Measurements from ENCODE around the gene FRMD4B. TPM values are rescaled to one million over a fixed set of nuclear protein-coding genes. Genes with fewer than 3 reads are reported as not detected.

The FRMD4B gene
- total RNA-seq, 2 experiments from 2014 or later, result not detected

DNA sequence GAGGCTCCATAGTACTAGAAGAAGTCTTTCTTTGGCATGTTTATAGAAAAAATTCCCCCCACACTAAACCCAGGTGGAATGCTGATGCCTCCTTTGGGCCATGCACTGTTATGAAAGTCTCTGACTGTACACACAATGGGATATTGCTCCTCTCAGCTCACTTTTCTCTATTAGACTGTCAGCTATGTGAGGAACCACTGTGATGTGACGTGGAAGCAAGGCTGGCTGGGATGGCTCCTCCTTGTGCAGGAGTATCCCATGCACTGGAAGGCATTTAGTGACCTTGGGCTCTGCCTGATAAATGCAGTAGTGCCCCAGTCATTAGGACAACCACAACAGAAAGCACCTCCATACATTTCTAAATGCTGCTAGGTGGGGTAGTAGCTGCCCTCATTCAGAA is 5.7 kb upstream of the FRMD4B start:
- no peak overlapping the region for H3K27ac ChIP-seq (ENCODE audit: low read depth, low read length, poor library complexity, severe bottlenecking)
- POLR2A ChIA-PET, result no interaction called here
- TF ChIP-seq EZH2phosphoT487 (IDR thresholded peaks at IDR 0.05; ENCODE audit: borderline replicate concordance, low read depth, low read length), result no peak
- TF ChIP-seq, protein P1, sequence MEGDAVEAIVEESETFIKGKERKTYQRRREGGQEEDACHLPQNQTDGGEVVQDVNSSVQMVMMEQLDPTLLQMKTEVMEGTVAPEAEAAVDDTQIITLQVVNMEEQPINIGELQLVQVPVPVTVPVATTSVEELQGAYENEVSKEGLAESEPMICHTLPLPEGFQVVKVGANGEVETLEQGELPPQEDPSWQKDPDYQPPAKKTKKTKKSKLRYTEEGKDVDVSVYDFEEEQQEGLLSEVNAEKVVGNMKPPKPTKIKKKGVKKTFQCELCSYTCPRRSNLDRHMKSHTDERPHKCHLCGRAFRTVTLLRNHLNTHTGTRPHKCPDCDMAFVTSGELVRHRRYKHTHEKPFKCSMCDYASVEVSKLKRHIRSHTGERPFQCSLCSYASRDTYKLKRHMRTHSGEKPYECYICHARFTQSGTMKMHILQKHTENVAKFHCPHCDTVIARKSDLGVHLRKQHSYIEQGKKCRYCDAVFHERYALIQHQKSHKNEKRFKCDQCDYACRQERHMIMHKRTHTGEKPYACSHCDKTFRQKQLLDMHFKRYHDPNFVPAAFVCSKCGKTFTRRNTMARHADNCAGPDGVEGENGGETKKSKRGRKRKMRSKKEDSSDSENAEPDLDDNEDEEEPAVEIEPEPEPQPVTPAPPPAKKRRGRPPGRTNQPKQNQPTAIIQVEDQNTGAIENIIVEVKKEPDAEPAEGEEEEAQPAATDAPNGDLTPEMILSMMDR (conservative IDR thresholded peaks at IDR 0.05; ENCODE audit: low read length), result no peak
- BruUV-seq (replicated peaks), result no TSS peak
- no peak for DNase-seq (ENCODE audit: low spot score)
- H3K9me3 ChIP-seq (ENCODE audit: low read length), result no peaks in the 10 kb centered on the region
- no peaks in the 10 kb centered on the region for H3K9me2 ChIP-seq (ENCODE audit: insufficient read depth, low read length)
- intact Hi-C loops (cut with micrococcal nuclease; ENCODE audit: unreplicated experiment), result no loop called here
- H3K4me3 ChIP-seq (ENCODE audit: low read depth, low read length, poor library complexity, severe bottlenecking), result no peak overlapping the region
- H4K20me1 ChIP-seq (ENCODE audit: insufficient read depth, low read length), result no peaks in the 10 kb centered on the region
- no peaks in the 10 kb centered on the region for H3K36me3 ChIP-seq (ENCODE audit: insufficient read depth, low read length)
- H2AFZ ChIP-seq (ENCODE audit: low read length), result no peak overlapping the region
- H3K4me2 ChIP-seq (ENCODE audit: low read length), result no peak overlapping the region
- no peaks in the 10 kb centered on the region for H3K79me2 ChIP-seq (ENCODE audit: insufficient read depth, low read depth, low read length)
- H3K4me1 ChIP-seq (ENCODE audit: insufficient read depth, low read length, poor library complexity, severe bottlenecking), result no peaks in the 10 kb centered on the region
- CTCF ChIA-PET (ENCODE audit: unreplicated experiment), result no interaction called here

DNA sequence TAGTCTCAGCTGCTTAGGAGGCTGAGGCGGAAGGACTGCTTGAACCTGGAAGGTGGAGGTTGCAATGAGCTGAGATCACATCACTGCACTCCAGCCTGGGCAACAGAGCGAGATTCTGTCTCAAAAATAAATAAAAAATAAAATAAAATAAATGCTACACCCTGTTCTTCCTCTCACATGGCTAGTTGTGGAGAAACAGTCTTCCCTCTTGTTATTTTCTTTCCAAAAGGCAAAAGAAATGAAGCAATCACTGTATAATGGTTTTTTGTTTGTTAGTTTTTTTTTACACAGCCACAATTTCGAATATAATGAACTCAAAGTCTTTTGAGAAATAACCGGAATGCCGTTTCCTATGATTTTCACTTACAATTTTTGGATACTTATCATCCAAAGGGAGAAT is 4.9 kb upstream of the FRMD4B start:
- intact Hi-C loops (cut with micrococcal nuclease; ENCODE audit: unreplicated experiment), result no loop called here
- no peaks in the 10 kb centered on the region for H4K20me1 ChIP-seq (ENCODE audit: insufficient read depth, low read length)
- BruUV-seq (replicated peaks), result no TSS peak
- no peaks in the 10 kb centered on the region for H3K36me3 ChIP-seq (ENCODE audit: insufficient read depth, low read length)
- no peak overlapping the region for H3K27ac ChIP-seq (ENCODE audit: low read depth, low read length, poor library complexity, severe bottlenecking)
- no peak for DNase-seq (ENCODE audit: low spot score)
- no peaks in the 10 kb centered on the region for H3K9me2 ChIP-seq (ENCODE audit: insufficient read depth, low read length)
- no peak overlapping the region for H3K4me3 ChIP-seq (ENCODE audit: low read depth, low read length, poor library complexity, severe bottlenecking)
- H2AFZ ChIP-seq (ENCODE audit: low read length), result no peak overlapping the region
- ChIA-PET POLR2A (no interaction called here), CTCF (ENCODE audit: unreplicated experiment) (no interaction called here)
- no peak for TF ChIP-seq EZH2phosphoT487 (IDR thresholded peaks at IDR 0.05; ENCODE audit: borderline replicate concordance, low read depth, low read length)
- TF ChIP-seq, protein P1 (conservative IDR thresholded peaks at IDR 0.05; ENCODE audit: low read length), result no peak
- no peaks in the 10 kb centered on the region for H3K4me1 ChIP-seq (ENCODE audit: insufficient read depth, low read length, poor library complexity, severe bottlenecking)
- no peaks in the 10 kb centered on the region for H3K79me2 ChIP-seq (ENCODE audit: insufficient read depth, low read depth, low read length)
- H3K4me2 ChIP-seq (ENCODE audit: low read length), result no peak overlapping the region
- H3K9me3 ChIP-seq (ENCODE audit: low read length), result no peaks in the 10 kb centered on the region

- no peak for DNase-seq (ENCODE audit: low spot score)
- H3K9me3 ChIP-seq (ENCODE audit: low read length), result no peaks in the 10 kb centered on the region
- no peaks in the 10 kb centered on the region for H3K9me2 ChIP-seq (ENCODE audit: insufficient read depth, low read length)
- H3K27ac ChIP-seq (ENCODE audit: low read depth, low read length, poor library complexity, severe bottlenecking), result no peak overlapping the region
- ChIA-PET CTCF (ENCODE audit: unreplicated experiment) (no interaction called here), POLR2A (interaction anchor here (0.5 to 0.7 kb wide), 3 partner anchors 56 to 298 kb away, joined by 3 to 6 read pairs (median 4); no protein-coding TSS in a partner anchor)
- intact Hi-C loops (cut with micrococcal nuclease; ENCODE audit: unreplicated experiment), result no loop called here
- no TSS peak for BruUV-seq (replicated peaks)
- H3K36me3 ChIP-seq (ENCODE audit: insufficient read depth, low read length), result no peaks in the 10 kb centered on the region
- H3K79me2 ChIP-seq (ENCODE audit: insufficient read depth, low read depth, low read length), result no peaks in the 10 kb centered on the region
- H3K4me1 ChIP-seq (ENCODE audit: insufficient read depth, low read length, poor library complexity, severe bottlenecking), result no peaks in the 10 kb centered on the region
- H2AFZ ChIP-seq (ENCODE audit: low read length), result no peak overlapping the region
- H3K4me3 ChIP-seq (ENCODE audit: low read depth, low read length, poor library complexity, severe bottlenecking), result no peak overlapping the region
- H3K4me2 ChIP-seq (ENCODE audit: low read length), result no peak overlapping the region
- TF ChIP-seq, protein P1 (conservative IDR thresholded peaks at IDR 0.05; ENCODE audit: low read length), result no peak
- TF ChIP-seq EZH2phosphoT487 (IDR thresholded peaks at IDR 0.05; ENCODE audit: borderline replicate concordance, low read depth, low read length), result no peak
- H4K20me1 ChIP-seq (ENCODE audit: insufficient read depth, low read length), result no peaks in the 10 kb centered on the region
These were observed 3.8 kb upstream of the FRMD4B start for GRCh38 chr3:69389520-69390248.

Data from OCI-LY7 (cell line).